ENCODE data around the gene DMGDH.

DMGDH gene

GRCh38 chr5:79062436-79062835 lies 7.0 kb downstream of the DMGDH start:
- no peak for DNase-seq

- DNase-seq = no peak
Observed at GRCh38 chr5:79059674-79060073, 9.8 kb downstream of the DMGDH start.

GRCh38 chr5:79056847-79057246 lies 12.6 kb downstream of the DMGDH start:
- DNase-seq = no peak

- no peak for DNase-seq
Observed at GRCh38 chr5:79055017-79055416, 14.5 kb downstream of the DMGDH start.

GRCh38 chr5:79053321-79053720 lies 16.2 kb downstream of the DMGDH start:
- no peak for DNase-seq

GRCh38 chr5:79050498-79050897 lies 19.0 kb downstream of the DMGDH start:
- DNase-seq = no peak

- DNase-seq = no peak
Observed at GRCh38 chr5:79048437-79048836, 21.0 kb downstream of the DMGDH start.

- no peak for DNase-seq
Observed at GRCh38 chr5:79047199-79047598, 22.3 kb downstream of the DMGDH start.

GRCh38 chr5:79042188-79042587 lies 27.3 kb downstream of the DMGDH start:
- no peak for DNase-seq

- DNase-seq = no peak
Observed at GRCh38 chr5:79036769-79037168, 32.7 kb downstream of the DMGDH start.

- no peak for DNase-seq
Observed at GRCh38 chr5:79035237-79035636, 34.2 kb downstream of the DMGDH start.

GRCh38 chr5:79032782-79033181 lies 36.7 kb downstream of the DMGDH start:
- no peak for DNase-seq

GRCh38 chr5:79032031-79032695 lies 37.3 kb downstream of the DMGDH start:
- DNase-seq = no peak

GRCh38 chr5:79031485-79031867 lies 38.0 kb downstream of the DMGDH start:
- no peak for DNase-seq

GRCh38 chr5:79030663-79031484 lies 38.6 kb downstream of the DMGDH start:
- no peak for DNase-seq

GRCh38 chr5:79025054-79025472 lies 44.4 kb downstream of the DMGDH start:
- DNase-seq = peak; percentile 62 to 68

- no peak for DNase-seq
Observed at GRCh38 chr5:79023947-79024346, 45.5 kb downstream of the DMGDH start.

GRCh38 chr5:79023348-79023747 lies 46.1 kb downstream of the DMGDH start:
- no peak for DNase-seq

- DNase-seq = no peak
Observed at GRCh38 chr5:79022771-79023170, 46.7 kb downstream of the DMGDH start.

- no peak for DNase-seq
Observed at GRCh38 chr5:79021753-79022152, 47.7 kb downstream of the DMGDH start.

- peak; percentile 41 to 61 for DNase-seq
Observed at GRCh38 chr5:79020861-79021561, 48.5 kb downstream of the DMGDH start.

GRCh38 chr5:79014631-79015030 lies 54.8 kb downstream of the DMGDH start:
- no peak for DNase-seq

GRCh38 chr5:79011869-79012268 lies 57.6 kb downstream of the DMGDH start:
- no peak for DNase-seq

Data from activated CD4-positive, alpha-beta T cell treated with anti-CD3 and anti-CD28 coated beads, Interleukin-2, amount 50 U/mL, for 48 hours (primary cell).